Measurements from ENCODE around the gene GLIPR2. TPM values are rescaled to one million over a fixed set of nuclear protein-coding genes. Genes with fewer than 3 reads are reported as not detected.

GLIPR2 gene
- polyA plus RNA-seq, 1 experiment: 115 TPM

GRCh38 chr9:36132086-36132485 is 4.4 kb upstream of the GLIPR2 start:
- Histone ChIP-seq H3K9me3 (ENCODE audit: control insufficient read depth, insufficient read depth, low read length) (no peaks in the 10 kb centered on the region; the same call in 1 of the 2 replicates), H3K27me3 (ENCODE audit: control insufficient read depth, insufficient read depth, low read length) (no peaks in the 10 kb centered on the region), H3K4me3 (ENCODE audit: low read depth, low read length) (no peak overlapping the region), H3K27ac (ENCODE audit: low read depth, low read length) (no peak overlapping the region)
- ChIA-PET POLR2A (no interaction called here), CTCF (interaction anchor here (0.6 kb wide), 1 partner anchor 24 kb away, joined by 3 read pairs; no protein-coding TSS in a partner anchor)
- no peak for TF ChIP-seq CTCF (IDR thresholded peaks at IDR 0.05; ENCODE audit: low read depth, low read length)
- DNase-seq (ENCODE audit: low read depth, low spot score): no peak

- Histone ChIP-seq H3K4me3 (ENCODE audit: low read depth, low read length) (no peak overlapping the region), H3K27me3 (ENCODE audit: control insufficient read depth, insufficient read depth, low read length) (no peaks in the 10 kb centered on the region), H3K27ac (ENCODE audit: low read depth, low read length) (no peak overlapping the region), H3K9me3 (ENCODE audit: control insufficient read depth, insufficient read depth, low read length) (no peaks in the 10 kb centered on the region; the same call in 1 of the 2 replicates)
- CTCF ChIA-PET: no interaction called here
- no peak for DNase-seq (ENCODE audit: low read depth, low spot score)
- TF ChIP-seq CTCF (IDR thresholded peaks at IDR 0.05; ENCODE audit: low read depth, low read length): no peak
- POLR2A ChIA-PET: no interaction called here
Measured at GRCh38 chr9:36134761-36135505, 1.6 kb upstream of the GLIPR2 start.

- ChIA-PET POLR2A (interaction anchor here (1.0 to 1.9 kb wide), 4 partner anchors 12 to 55 kb away, joined by 3 to 14 read pairs (median 6); partner anchors contain the start of gene CLTA), CTCF (no interaction called here)
- TF ChIP-seq CTCF (IDR thresholded peaks at IDR 0.05; ENCODE audit: low read depth, low read length): no peak
- DNase-seq (ENCODE audit: low read depth, low spot score): no peak
- H3K4me3 ChIP-seq (ENCODE audit: low read depth, low read length): peak overlapping the region; percentile 76
- no peak overlapping the region for H3K27ac ChIP-seq (ENCODE audit: low read depth, low read length)
- H3K27me3 ChIP-seq (ENCODE audit: control insufficient read depth, insufficient read depth, low read length): no peaks in the 10 kb centered on the region
- H3K9me3 ChIP-seq (ENCODE audit: control insufficient read depth, insufficient read depth, low read length): no peaks in the 10 kb centered on the region; the same call in 1 of the 2 replicates
Measured at GRCh38 chr9:36135741-36136271, 727 bp upstream of the GLIPR2 start.

- Histone ChIP-seq H3K4me3 (ENCODE audit: low read depth, low read length) (peak overlapping the region; percentile 76), H3K27ac (ENCODE audit: low read depth, low read length) (peak overlapping the region; percentile 39), H3K27me3 (ENCODE audit: control insufficient read depth, insufficient read depth, low read length) (no peaks in the 10 kb centered on the region), H3K9me3 (ENCODE audit: control insufficient read depth, insufficient read depth, low read length) (no peaks in the 10 kb centered on the region; the same call in 1 of the 2 replicates)
- CTCF ChIA-PET: interaction anchor here (1.0 to 1.2 kb wide), 4 partner anchors 30 to 191 kb away, joined by 3 to 5 read pairs (median 4); no protein-coding TSS in a partner anchor
- no peak for DNase-seq (ENCODE audit: low read depth, low spot score)
- TF ChIP-seq CTCF (IDR thresholded peaks at IDR 0.05; ENCODE audit: low read depth, low read length): no peak
- POLR2A ChIA-PET: interaction anchor here (0.9 to 1.9 kb wide), 7 partner anchors 12 to 54 kb away, joined by 3 to 14 read pairs (median 4); partner anchors contain the start of gene CLTA
Measured at GRCh38 chr9:36136894-36137391, 410 bp downstream of the GLIPR2 start.

Measured in AG04450 (cell line).